ENCODE measurements around the gene WFS1.
A peak's percentile ranks its signal among the peaks of the same experiment; 100 is the strongest.

The WFS1 gene

DNA sequence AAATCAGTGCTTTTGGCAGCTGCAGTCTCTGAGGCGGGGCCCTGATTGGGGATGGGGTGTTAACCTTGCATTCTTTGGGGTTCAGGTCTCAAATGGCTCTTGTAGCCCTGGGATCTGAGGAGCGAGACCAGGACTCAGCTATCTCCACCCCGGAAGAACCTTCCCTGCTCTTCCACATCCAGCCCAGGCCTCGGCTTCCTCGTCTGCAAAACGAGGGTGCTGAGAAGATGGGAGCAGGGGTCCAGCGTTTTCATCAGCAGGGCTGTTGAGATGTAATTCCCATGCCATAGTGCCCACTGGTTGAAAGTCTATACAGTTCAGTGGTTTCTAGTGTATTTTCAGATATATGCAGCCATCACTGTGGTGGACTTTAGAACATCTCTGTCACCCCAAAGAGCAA lies 34.6 kb upstream of the WFS1 start:
- DNase-seq (ENCODE audit: low read depth), result no peak

DNA sequence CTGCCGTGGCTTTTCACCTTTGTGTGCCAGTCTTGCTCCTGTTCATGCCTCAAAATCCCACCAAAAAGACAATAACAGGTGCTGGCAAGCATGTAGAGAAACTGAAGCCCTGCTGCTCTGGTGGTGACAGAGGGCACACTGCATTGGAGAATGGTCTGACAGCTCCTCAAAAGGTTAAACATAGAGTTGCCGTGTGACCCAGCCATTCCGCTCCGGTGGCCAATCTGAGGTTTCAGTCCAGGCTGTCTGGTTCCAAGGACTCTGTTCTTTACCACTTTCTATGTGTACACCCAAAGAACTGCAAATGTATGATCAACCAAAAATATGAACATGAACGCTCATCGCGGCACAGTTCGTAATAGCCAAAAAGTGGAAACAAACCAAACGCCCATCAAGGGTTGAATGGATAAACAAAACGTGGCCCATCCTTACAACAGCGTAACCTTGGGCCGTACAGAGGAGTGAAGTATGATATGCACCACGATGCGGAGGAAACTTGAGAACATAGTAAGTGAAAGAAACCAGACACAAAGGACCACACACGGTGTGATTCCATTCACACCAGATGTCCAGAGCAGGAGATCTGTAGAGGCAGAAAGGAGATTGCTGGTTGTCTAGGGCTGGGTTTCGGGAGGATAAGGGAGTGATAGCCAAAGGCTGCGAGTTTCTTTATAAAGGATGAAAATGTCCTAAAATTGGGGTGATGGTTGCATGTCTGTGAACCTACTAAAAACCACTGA lies 33.6 kb upstream of the WFS1 start:
- DNase-seq (ENCODE audit: low read depth), result no peak

DNA sequence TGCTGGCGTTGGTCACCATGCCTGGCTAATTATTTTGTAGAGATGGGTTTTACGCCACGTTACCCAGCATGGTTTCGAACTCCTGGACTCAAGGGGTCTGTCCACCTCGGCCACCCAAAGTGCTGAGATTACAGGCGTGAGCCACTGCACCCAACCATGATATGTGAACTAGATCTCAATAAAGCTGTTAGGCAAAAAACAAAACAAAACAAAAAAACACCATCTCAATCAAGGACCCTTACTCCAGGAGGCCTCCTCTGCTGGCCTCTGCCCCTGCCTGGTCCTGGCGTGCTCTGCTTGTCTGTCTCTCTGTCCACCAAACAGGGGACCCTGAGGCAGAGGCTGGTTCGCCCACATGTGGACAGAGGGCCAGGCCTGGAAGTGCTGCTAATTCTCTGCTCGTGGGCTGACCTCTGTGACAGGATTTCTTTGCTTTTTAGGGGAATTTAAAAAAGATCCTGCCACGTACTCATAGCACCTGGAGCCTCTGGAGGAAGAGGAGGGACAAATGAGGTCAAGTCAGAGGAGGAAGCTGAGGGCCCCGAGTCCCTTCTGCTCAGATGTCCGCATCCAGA lies 32.7 kb upstream of the WFS1 start:
- DNase-seq (ENCODE audit: low read depth), result no peak

DNA sequence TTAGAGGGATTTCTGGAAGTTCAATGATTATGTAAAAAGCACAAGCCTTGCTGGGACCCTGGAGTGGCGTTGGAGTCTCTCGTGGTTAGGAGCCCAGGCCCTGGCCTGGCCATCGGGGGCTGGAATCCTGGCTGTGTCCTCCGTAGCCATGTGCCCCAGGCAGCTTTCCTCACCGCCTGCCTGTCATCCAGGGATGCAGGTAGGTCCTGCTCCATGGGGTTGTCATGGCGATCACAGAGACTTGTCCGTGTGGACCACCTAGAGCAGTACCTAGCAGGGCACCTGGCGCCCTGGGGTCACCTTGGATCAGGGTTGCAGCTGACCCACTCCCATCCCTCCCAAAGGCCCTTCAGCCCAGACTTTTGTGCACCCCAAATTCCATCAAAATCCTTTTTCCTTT lies 30.2 kb upstream of the WFS1 start:
- DNase-seq (ENCODE audit: low read depth), result no peak

DNA sequence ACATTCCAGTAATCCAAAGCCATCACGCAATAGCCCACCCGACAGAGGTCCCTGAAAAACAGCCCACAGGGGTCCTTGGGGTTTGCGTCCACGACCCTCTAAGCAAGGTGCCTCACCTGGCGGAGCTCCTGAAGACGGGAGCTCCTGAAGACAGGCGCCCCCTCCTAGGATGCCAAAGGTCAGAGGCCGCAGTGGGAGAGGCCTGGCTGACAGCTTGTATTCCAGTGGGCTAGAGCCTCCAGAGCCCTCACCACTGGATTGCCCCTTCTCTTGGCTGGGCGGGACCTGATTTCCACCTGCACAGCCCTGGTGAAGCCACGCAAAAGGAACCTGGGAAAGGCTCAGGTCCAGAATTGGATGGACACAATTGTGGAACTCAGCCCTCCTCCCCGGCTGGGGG lies 29.7 kb upstream of the WFS1 start:
- DNase-seq (ENCODE audit: low read depth), result no peak

DNA sequence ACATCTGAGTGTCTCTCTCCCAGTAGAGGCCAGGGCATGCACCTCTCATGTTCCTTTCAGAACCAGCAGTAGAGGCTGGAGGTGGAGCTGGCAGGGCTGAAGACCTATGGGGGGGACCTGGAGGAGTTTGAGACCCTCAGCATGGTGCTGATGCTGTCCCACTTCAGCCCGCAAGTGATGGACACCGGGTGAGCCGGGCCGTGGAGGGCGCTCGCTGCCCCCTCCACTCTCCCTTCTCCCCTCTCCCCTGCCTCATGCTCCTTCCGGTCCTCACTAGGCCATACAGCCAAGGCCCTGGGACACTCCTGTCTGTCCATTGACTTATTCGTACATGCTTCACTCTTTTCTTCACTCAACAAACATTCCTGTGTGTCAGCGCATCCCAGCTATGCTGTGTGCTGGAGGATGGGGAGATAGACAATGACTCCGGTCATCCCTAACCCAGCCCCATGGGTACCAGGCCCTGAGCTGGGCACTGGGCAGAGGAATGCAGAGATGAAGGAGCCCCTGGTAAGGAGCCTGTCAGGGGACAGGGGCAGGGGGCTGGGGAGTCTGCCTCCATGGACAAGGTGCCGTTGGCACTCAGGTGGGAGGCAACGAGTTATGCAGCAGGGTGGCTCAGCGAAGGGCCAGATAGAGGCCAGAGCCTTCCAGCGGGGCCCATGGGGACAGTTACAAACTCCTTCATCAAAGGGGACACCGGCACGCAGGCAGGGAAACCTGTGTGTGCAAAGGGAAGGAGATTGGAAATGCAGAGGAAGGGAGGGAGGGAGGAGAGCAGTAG lies 28.4 kb upstream of the WFS1 start:
- no peak for DNase-seq (ENCODE audit: low read depth)

DNA sequence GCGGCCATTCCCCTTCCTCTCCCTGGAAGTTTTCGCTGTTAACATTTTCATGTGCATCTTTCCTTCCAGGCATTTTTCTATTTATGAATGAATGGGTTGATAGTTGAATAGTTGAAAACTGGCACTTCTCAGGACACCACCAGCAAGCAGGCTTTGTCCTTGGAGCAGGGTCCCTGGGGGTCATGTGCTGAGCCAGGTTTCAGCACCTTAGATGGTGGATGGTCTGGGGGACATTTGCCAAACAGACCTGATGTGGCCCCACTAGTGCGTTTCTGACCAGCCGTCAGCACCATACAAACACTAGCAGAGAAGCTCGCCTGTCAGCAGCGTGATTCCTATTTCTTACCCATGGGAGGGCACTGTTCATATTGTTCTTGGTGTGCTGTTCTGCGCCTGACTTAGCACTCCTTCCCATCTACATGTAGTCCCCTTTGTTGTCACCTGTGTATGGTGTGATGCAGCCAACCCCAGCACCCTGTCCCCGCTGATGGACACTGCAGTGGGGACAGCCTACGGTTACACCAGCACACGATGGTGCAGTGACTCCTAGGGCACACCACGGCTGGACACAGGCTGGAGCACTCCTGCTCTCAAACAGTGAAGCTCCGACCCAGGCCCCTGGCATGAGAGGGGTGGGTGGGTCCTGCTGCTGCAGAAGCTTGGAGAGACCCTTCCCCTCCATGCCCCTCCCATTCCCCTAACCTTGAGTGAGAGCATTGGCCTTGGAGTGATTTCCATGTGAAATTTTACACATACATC lies 27.2 kb upstream of the WFS1 start:
- DNase-seq (ENCODE audit: low read depth), result no peak

DNA sequence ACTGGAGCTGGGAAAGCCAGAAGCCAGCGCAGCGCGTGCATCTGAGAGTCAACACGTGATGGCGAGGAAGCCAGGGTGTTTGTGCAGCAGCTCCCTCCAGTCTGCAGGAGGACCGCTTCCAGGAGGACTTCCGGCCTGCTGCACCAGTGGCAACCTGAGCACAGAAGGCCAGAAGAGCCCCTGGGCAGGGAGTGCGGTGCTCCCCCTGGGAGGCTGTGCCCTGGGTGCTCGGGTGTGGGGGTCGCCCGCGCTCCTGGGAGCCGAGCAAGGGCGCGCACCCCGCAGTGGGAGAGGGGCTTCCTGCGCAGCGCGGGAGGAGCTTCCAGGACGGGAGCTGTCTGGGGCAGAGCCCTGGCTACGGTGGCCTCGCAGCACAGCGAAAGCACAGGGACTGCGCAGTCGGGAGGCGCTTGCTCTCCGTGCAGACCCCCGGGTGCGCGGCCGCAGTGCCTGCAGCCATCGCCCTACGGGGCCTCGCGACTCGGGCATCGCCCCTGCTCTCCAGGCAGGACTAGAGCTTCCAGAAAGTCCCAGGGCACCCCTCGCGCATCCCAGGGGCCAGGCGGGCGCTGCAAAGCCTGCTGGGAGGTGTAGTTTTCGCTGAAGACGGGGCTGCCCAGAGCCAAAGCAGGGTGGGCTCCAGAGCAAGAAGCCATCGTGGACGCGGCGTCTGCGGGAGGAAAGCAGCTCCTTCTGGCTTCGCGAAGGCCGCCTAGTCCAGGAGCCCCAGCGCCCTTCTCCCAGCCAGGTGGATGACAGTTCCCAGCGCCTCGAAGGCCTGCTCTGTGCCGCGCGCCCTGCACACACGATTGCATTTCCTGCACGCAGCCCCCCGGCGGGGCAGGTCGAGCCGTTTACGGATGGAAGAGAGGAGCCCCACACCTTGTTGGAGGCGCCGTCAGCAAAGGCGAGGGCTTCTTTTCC lies 24.1 kb upstream of the WFS1 start:
- DNase-seq (ENCODE audit: low read depth), result no peak

DNA sequence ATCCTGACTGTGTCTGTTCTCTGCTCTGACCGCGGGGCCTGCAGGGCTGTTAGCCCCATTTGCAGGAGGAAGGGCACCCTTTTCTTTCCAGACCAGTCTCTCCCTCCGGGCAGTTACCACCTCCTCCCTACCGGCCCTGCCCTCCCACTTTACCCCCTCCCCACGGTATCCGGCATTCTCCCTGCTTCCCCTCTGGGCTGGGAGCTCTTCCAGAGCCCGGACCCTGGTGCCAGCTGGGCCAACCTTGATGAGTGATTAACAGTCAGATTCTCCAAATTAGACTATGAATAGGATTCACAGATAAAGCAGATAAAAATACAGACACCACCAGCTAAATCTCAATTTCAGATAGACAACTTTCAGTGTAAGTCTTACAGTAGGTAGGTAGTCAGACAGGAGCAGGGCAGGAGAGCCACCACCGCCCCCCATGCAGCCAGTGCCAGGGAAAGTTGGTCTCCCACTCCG lies 23.4 kb upstream of the WFS1 start:
- no peak for DNase-seq (ENCODE audit: low read depth)

DNA sequence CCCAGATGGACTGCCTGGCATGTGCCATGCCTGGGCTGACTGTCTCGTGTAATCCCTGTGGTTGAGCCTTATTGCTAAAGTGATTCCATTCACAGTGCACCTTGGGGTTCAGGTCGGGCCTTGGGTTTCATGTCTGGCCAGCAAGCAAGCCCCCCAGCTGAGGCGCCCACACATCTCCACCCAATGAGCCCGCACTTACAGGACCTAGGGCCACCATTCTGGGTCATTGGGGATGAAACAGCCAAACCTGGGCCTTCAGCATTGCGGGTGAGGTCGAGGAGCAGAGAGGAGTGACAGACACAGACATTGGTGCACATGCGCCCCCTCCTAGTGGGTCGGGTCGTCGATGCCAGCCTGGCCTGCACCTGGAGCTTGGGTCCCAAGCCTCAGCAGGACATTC lies 21.3 kb upstream of the WFS1 start:
- DNase-seq (ENCODE audit: low read depth), result no peak

DNA sequence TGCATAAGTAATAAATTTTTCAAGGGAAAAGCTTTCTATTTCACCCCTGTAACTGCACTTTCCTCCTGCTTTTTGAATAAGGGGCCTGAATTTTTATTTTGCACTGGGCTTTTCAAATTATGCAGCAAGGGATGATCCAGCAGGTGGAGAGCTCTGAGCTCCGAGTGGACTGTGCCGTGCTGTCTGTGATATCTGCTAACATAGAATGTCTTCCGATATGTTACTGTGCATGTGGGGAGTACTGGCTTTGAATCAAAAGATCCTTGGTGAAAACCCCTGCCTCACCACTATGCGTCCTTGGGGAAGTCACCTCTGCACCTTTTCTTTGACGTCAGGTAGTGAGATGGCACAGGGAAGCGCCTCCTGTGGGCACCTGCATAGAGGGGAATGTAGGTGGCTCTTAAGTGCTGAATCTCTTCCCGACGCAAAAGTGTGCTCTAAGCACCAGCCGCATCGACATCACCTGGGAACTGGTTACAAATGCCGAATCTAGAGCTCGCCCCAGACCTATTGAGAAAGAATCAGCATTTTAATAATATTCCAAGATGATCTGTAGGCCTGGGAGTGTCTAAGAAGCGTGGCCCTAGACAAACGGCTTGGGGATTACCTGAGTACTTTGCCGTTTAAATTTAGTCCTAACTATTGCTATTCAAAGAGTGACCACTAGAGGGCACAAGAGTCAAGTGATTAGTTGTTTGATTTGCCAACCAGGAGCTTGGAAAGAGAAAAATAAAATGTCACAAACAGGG lies 19.2 kb upstream of the WFS1 start:
- peak; percentile 60 for DNase-seq (ENCODE audit: low read depth)

DNA sequence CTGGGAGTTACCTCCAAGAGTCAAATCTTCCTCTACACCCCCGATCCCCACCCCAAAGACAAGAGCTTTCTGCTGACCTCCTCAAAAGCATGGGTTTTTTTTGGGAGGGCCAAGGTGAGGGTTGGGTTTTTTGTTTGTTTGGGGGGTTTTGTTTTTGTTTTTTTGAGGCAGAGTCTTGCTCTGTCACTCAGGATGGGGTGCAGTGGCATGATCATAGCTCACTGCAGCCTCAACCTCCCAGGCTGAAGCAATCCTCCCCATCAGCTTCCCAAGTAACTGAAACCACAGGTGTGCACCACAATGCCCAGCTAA lies 18.7 kb upstream of the WFS1 start:
- DNase-seq (ENCODE audit: low read depth), result no peak

DNA sequence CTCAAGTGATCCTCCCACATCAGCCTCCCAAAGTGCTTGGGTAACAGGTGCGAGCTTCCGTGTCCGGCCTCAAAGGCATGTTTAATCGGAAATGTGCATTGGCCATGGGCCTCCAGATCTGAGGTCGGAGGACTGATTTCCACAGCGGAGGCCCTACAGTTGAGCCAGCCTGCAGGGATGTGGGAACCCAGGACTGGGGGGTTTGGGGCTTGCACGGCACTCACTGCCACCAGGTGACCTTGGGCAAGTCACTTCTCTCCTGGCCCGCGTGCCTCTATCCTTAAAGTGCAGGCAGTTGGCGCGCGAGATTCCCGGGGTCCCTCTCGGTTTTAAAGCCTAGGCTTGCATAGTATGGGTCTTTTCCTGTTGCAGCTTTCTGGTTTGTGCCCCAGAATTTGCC lies 18.3 kb upstream of the WFS1 start:
- DNase-seq (ENCODE audit: low read depth), result no peak

DNA sequence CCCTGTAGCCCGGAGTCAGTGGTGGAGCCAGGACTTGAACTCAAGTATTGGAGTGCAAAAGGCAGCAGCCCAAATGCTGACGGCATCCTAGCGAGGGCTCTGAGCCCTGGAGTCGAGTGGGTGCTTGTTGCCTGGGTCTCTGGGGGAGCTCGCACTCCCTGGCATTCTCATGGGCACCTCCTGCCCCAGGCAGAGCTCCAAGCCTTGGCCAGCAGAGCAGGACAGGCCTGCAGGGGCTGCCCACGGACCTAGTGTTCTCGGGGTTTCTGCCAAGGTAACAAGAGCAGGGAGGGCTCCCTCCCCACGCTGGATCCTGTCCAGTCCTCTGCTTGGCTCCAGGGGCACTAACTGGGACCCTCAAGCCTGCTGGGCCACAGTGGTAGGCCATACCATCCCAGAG lies 17.6 kb upstream of the WFS1 start:
- no peak for DNase-seq (ENCODE audit: low read depth)

DNA sequence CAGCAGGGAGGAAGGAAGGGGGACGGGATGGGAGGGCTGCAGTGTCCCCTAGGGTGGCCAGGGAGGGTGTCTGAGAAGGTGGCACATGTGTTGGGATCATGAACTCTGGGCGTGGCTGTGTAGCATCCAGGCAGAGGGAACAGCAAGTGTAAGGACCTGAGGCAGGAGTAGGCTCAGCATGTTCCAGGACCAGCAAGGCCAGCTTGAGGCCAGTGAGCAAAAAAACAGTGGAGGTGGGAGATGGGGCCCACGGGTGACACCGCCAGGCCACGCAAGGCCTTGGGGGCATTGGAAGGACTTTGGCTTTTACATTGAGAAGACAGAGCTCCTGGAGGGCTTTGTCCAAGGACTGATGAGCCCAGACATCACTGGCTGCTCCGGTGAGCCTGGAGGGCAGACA lies 16.5 kb upstream of the WFS1 start:
- no peak for DNase-seq (ENCODE audit: low read depth)

DNA sequence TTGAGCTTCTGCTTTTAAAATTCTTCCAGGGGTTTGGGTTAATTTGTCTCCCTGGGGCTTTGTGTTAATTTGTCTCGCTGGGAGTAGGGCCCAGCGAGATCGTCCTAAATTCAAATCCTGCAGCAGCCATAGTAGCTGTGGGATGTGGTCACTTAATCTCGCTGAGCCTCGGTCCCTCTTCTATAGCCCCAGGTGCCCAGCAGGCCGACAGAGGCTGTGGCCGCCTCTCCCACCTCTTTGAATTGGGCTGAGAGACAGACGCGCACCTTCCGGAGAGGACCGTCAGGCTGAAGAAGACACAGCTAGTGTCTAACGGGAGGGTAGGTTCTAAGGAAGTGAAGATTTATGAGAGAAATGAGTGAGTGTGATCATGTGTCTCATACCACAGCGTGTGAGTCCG lies 15.7 kb upstream of the WFS1 start:
- no peak for DNase-seq (ENCODE audit: low read depth)

DNA sequence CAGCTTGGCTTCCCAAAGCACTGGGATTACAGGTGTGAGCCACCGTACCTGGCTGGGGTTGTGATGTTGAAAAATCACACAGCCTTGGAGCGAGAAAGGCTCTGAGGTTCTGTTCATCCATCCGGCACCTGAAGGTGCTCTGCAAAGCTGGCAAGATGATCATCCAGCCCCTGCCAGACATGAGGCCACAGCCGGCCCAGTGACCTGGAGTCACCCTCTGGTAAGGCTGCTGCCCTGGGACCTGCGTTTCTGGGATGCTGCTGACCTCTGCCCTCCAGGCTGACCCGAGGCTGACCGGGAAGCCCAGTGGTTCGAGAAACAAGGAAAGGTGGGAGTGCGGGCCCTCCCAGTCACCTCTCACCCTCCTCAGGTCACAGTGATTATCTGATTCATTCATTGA lies 13.5 kb upstream of the WFS1 start:
- DNase-seq (ENCODE audit: low read depth), result no peak

DNA sequence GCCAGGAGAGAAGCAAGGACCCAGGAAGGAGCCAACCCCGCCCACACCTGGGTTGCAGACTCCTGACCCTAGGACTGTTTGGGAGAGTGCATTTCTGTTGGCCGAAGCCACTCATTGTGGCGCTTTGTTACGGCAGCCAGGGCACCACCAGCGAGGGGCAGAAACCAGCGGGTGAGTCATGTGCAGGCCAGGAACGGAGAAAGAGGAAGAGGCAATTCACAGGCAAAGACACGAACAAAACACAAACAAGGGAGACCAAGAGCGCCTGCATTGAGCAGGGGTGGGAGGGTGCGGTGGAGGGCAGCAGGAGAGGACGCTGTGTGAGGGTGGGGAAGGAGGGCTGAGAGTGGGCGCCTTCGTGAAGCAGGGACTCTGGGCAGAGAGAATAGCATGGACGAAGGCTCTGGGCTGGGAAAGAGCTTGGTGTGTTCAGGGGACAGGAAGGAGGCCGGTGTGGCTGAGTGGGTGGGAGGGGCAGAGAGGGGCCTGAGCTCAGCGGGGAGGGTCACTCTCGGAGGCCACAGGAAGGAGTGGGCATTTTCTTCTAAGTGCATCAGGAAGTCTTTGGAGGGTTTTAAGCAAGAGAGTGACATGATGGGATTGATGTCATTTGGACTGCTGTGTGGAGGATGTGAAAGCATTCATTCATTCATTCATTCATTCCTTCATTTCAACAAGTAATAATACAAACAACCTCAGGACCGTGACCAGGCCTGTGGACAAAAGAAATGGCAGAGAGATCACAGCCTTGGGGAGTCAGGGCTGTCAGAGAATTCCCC lies 12.2 kb upstream of the WFS1 start:
- no peak for DNase-seq (ENCODE audit: low read depth)

DNA sequence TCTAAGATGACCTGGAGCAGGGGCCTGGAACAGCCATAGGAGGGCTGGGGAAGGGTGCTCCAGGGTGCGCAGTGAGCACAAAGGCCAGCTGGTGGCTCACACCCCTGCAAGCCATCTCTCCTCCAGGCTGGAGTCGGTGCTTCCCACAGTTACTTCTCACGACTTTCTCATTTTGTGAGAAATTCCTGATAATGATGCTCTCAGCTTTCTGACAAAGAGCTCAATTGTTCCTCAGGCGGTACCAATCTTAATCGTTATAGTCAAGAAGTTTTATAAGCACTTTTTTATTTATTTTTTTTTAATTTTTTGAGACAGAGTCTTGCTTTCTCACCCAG lies 11.7 kb upstream of the WFS1 start:
- DNase-seq (ENCODE audit: low read depth), result no peak

DNA sequence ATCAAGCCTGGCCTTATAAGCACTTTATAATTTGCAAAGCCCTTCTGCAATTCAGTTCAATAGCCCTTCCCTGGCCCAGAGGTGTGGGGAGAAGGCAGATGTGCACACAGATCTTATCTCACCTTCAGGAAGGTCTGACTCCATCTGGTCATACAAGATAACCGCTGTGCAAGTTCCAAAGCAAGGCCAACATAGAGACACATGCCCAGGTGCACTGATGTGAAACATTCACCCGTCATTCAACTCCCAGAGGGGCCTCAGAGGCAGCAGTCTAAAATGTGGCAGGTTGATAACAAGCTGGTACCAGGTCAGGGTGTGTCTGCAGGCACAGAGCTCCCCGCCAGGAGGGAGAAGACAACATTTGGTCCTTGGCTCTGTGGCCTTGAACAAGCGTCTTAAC lies 10.9 kb upstream of the WFS1 start:
- no peak for DNase-seq (ENCODE audit: low read depth)

Measured in ELR (cell line).